ENCODE data around the gene SLCO1C1. TPM values are rescaled to one million over a fixed set of nuclear protein-coding genes. Genes with fewer than 3 reads are reported as not detected.

Gene SLCO1C1
- total and polyA plus RNA-seq, 2 donors (not counting 1 experiment from before 2014, with no cell fraction given) = not detected

DNA sequence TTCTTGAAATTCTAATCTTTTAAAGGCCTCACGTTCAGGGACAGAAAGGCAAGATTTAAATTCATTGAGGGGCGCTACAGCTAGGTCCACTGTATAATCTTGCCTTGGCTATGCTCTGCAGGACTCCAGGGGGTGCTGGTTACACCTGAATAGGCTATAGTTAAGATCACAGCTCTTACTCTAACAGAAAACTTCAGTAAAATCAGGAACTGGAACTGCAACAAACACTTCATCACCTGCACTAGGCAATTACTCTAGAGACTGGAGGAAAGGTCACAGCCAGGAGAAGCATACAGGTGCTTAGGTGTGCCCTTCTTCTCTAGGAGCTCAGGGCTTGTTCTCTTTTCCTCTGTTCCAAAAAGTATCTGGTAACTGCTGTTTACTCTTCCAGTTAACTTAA lies 20.9 kb downstream of the SLCO1C1 start:
- Histone ChIP-seq H3K4me1 (ENCODE audit: control insufficient read depth in 2 of 2, insufficient read depth in 2 of 2, low read length in 2 of 2) (no peaks in the 10 kb centered on the region), H3K9me3 (ENCODE audit: control extremely low read depth in 1 of 3, control insufficient read depth in 2 of 3, insufficient read depth in 1 of 3, low read length in 2 of 3) (no peaks in the 10 kb centered on the region), H3K4me2 (replicated peaks; ENCODE audit: low read depth, low read length, poor library complexity, severe bottlenecking) (no peak overlapping the region), H3K79me2 (ENCODE audit: control insufficient read depth, insufficient read depth, low read length) (no peaks in the 10 kb centered on the region), H3K4me3 (ENCODE audit: control extremely low read depth in 1 of 5, extremely low read depth in 1 of 5, insufficient read depth in 1 of 5, low read depth in 2 of 5, low read length in 4 of 5) (no peak overlapping the region), H3K36me3 (replicated peaks in 1 of 2; ENCODE audit: control extremely low read depth in 1 of 2, control insufficient read depth in 1 of 2, extremely low read depth in 1 of 2, insufficient read depth in 2 of 2, low read length in 1 of 2) (no peaks in the 10 kb centered on the region), H3K27me3 (replicated peaks in 1 of 4; ENCODE audit: control extremely low read depth in 1 of 4, control insufficient read depth in 3 of 4, insufficient read depth in 4 of 4, low read length in 3 of 4) (no peaks in the 10 kb centered on the region), H2AFZ (ENCODE audit: insufficient read depth, low read depth, low read length, poor library complexity, severe bottlenecking) (no peak overlapping the region), H3K27ac (ENCODE audit: low read length in 2 of 2) (no peak overlapping the region), H3K9ac (ENCODE audit: low read length) (no peak overlapping the region), H4K20me1 (ENCODE audit: control insufficient read depth, insufficient read depth, low read length, poor library complexity, severe bottlenecking) (no peaks in the 10 kb centered on the region)
- intact Hi-C loops (cut with micrococcal nuclease) = no loop called here
- POLR2A ChIA-PET = no interaction called here
- no peak overlapping the region for H3K4me3 Mint-ChIP-seq
- H3K4me1 Mint-ChIP-seq = no peaks in the 10 kb centered on the region
- H3K27me3 Mint-ChIP-seq = no peaks in the 10 kb centered on the region
- peaks cover 2% of the 10 kb centered on the region for H3K9me3 Mint-ChIP-seq (ENCODE audit: insufficient read depth)
- no peak for ATAC-seq (ENCODE audit: low read depth)
- TF ChIP-seq, protein P1, sequence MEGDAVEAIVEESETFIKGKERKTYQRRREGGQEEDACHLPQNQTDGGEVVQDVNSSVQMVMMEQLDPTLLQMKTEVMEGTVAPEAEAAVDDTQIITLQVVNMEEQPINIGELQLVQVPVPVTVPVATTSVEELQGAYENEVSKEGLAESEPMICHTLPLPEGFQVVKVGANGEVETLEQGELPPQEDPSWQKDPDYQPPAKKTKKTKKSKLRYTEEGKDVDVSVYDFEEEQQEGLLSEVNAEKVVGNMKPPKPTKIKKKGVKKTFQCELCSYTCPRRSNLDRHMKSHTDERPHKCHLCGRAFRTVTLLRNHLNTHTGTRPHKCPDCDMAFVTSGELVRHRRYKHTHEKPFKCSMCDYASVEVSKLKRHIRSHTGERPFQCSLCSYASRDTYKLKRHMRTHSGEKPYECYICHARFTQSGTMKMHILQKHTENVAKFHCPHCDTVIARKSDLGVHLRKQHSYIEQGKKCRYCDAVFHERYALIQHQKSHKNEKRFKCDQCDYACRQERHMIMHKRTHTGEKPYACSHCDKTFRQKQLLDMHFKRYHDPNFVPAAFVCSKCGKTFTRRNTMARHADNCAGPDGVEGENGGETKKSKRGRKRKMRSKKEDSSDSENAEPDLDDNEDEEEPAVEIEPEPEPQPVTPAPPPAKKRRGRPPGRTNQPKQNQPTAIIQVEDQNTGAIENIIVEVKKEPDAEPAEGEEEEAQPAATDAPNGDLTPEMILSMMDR (IDR thresholded peaks at IDR 0.05) = no peak
- TF ChIP-seq EZH2 (IDR thresholded peaks at IDR 0.05; ENCODE audit: borderline replicate concordance, insufficient read depth, low read depth, low read length, poor library complexity, severe bottlenecking) = no peak
- H3K27ac Mint-ChIP-seq = no peak overlapping the region
- CTCF ChIA-PET = no interaction called here
- WGBS (ENCODE audit: insufficient coverage) = 78% methylated on average over 2 of the region's 2 CpGs
- no peak for DNase-seq

DNA sequence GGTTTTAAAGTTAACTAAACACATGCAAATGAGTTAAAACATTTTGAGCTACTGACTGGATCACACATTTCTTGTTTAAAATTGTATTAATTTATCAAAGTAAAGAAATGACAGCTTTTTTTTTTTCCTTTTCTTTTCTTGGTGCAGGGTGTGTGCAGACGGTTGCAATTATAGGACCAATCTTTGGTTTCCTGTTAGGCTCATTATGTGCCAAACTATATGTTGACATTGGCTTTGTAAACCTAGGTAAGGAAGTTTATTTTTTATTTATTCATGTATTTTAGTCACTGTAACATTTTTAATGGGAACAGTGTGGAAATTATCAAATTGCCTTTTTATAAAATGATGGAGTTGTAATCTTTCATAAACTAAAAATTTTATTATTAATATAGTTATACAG lies 21.9 kb downstream of the SLCO1C1 start:
- no peak overlapping the region for H3K27ac Mint-ChIP-seq
- ChIA-PET CTCF (no interaction called here), POLR2A (no interaction called here)
- no peaks in the 10 kb centered on the region for H3K4me1 Mint-ChIP-seq
- Histone ChIP-seq H3K36me3 (replicated peaks in 1 of 2; ENCODE audit: control extremely low read depth in 1 of 2, control insufficient read depth in 1 of 2, extremely low read depth in 1 of 2, insufficient read depth in 2 of 2, low read length in 1 of 2) (no peaks in the 10 kb centered on the region), H3K4me2 (replicated peaks; ENCODE audit: low read depth, low read length, poor library complexity, severe bottlenecking) (no peak overlapping the region), H3K79me2 (ENCODE audit: control insufficient read depth, insufficient read depth, low read length) (no peaks in the 10 kb centered on the region), H3K9me3 (ENCODE audit: control extremely low read depth in 1 of 3, control insufficient read depth in 2 of 3, insufficient read depth in 1 of 3, low read length in 2 of 3) (no peaks in the 10 kb centered on the region), H3K4me3 (ENCODE audit: control extremely low read depth in 1 of 5, extremely low read depth in 1 of 5, insufficient read depth in 1 of 5, low read depth in 2 of 5, low read length in 4 of 5) (no peak overlapping the region), H3K27ac (ENCODE audit: low read length in 2 of 2) (no peak overlapping the region), H3K27me3 (replicated peaks in 1 of 4; ENCODE audit: control extremely low read depth in 1 of 4, control insufficient read depth in 3 of 4, insufficient read depth in 4 of 4, low read length in 3 of 4) (no peaks in the 10 kb centered on the region), H3K4me1 (ENCODE audit: control insufficient read depth in 2 of 2, insufficient read depth in 2 of 2, low read length in 2 of 2) (no peaks in the 10 kb centered on the region), H4K20me1 (ENCODE audit: control insufficient read depth, insufficient read depth, low read length, poor library complexity, severe bottlenecking) (no peaks in the 10 kb centered on the region), H3K9ac (ENCODE audit: low read length) (no peak overlapping the region), H2AFZ (ENCODE audit: insufficient read depth, low read depth, low read length, poor library complexity, severe bottlenecking) (no peak overlapping the region)
- no peaks in the 10 kb centered on the region for H3K9me3 Mint-ChIP-seq (ENCODE audit: insufficient read depth)
- intact Hi-C loops (cut with micrococcal nuclease) = no loop called here
- no CpG with 5 or more reads among the region's 1 CpG for WGBS (ENCODE audit: insufficient coverage)
- H3K27me3 Mint-ChIP-seq = no peaks in the 10 kb centered on the region
- TF ChIP-seq, protein P1 (IDR thresholded peaks at IDR 0.05) = no peak
- TF ChIP-seq EZH2 (IDR thresholded peaks at IDR 0.05; ENCODE audit: borderline replicate concordance, insufficient read depth, low read depth, low read length, poor library complexity, severe bottlenecking) = no peak
- H3K4me3 Mint-ChIP-seq = no peak overlapping the region
- ATAC-seq (ENCODE audit: low read depth) (no peak), DNase-seq (no peak)

Data from B cell (primary cell).